Caco-2 (cell line): ENCODE data around the gene STXBP5L. TPM values are rescaled to one million over a fixed set of nuclear protein-coding genes. Genes with fewer than 3 reads are reported as not detected.

Source experiments
- BruUV-seq: library from RNA; stranded (reverse); fragments of 400-500 nt; replicated peaks from 2 replicates; lab custom pipeline; 2021; lab: Mats Ljungman, UMichigan
- CTCF ChIA-PET: fragments of 300-600 bp; sonication (Branson Sonifier 250); formaldehyde crosslinking; loops from one replicate; lab custom pipeline; 2022; ENCODE audit warnings: antibody characterized with exemption; lab: Charles Lee
- POLR2A ChIA-PET: fragments of 300-600 bp; sonication (Branson Sonifier 250); formaldehyde crosslinking; loops from one replicate; lab custom pipeline; 2022; ENCODE audit warnings: antibody characterized with exemption; lab: Charles Lee
- DNase-seq, 2 experiments: peaks; one replicate each; pipeline versions ENCODE4 v3.0.0 to v3.0.0-alpha.2; 2020 to 2022
- H3K27me3 ChIP-seq: replicated peaks from 2 replicates; pipeline ENCODE4 v1.6.0; 2011; ENCODE audit warnings: low read length; ENCODE audit not compliant: control insufficient read depth, insufficient read depth
- H3K36me3 ChIP-seq: 2 replicates; pipeline ENCODE4 v1.5.1; 2011; ENCODE audit warnings: low read length; ENCODE audit not compliant: control insufficient read depth, insufficient read depth
- H3K4me1 ChIP-seq: fragments of 250-450 bp; sonication (Bioruptor Pico); 2 replicates; pipeline ENCODE4 v1.5.1; 2020; ENCODE audit warnings: mild to moderate bottlenecking
- H3K4me3 ChIP-seq: 2 replicates; pipeline ENCODE4 v1.5.1; 2011; ENCODE audit warnings: low read depth, mild to moderate bottlenecking, control low read depth, low read length
- H3K9me3 ChIP-seq: fragments of 250-450 bp; sonication (Bioruptor Pico); 2 replicates; pipeline ENCODE4 v1.5.1; 2020; ENCODE audit warnings: mild to moderate bottlenecking, moderate library complexity
- H3K27ac Mint-ChIP-seq: one replicate; pipeline ENCODE4 v1.8.0; 2022; ENCODE audit warnings: mixed read lengths; ENCODE audit not compliant: unreplicated experiment
- H3K27me3 Mint-ChIP-seq: one replicate; pipeline ENCODE4 v1.8.0; 2022; ENCODE audit warnings: mixed read lengths; ENCODE audit not compliant: insufficient read depth, unreplicated experiment
- H3K36me3 Mint-ChIP-seq: one replicate; pipeline ENCODE4 v1.8.0; 2022; ENCODE audit warnings: mild to moderate bottlenecking, mixed read lengths; ENCODE audit not compliant: insufficient read depth, unreplicated experiment
- H3K4me1 Mint-ChIP-seq: one replicate; pipeline ENCODE4 v1.8.0; 2022; ENCODE audit warnings: low read depth, mixed read lengths; ENCODE audit not compliant: unreplicated experiment
- H3K4me3 Mint-ChIP-seq: one replicate; pipeline ENCODE4 v1.8.0; 2022; ENCODE audit warnings: mild to moderate bottlenecking, moderate library complexity, mixed read lengths; ENCODE audit not compliant: unreplicated experiment
- H3K9me3 Mint-ChIP-seq: one replicate; pipeline ENCODE4 v1.8.0; 2022; ENCODE audit warnings: mixed read lengths; ENCODE audit not compliant: unreplicated experiment
- CTCF ChIP-seq, 2 experiments: fragments of 200-600 bp in 1 of 2; IDR thresholded peaks; 1 replicate in 1 of 2; 2 replicates in 1 of 2; pipeline versions ENCODE4 v1.5.1 to v1.8.0; 2011 to 2022; ENCODE audit warnings: antibody characterized with exemption in 1 of 2, control low read depth in 1 of 2, inconsistent platforms in 1 of 2, low read depth in 1 of 2, low read length in 1 of 2, mild to moderate bottlenecking in 1 of 2, moderate library complexity in 1 of 2; ENCODE audit not compliant: insufficient read depth in 1 of 2, severe bottlenecking in 1 of 2, unreplicated experiment in 1 of 2
- intact Hi-C: fragments of 100-400 bp; cut with micrococcal nuclease; formaldehyde crosslinking; loops from one replicate; pipeline ENCODE4 v1.10.0; 2022; ENCODE audit not compliant: unreplicated experiment
- total RNA-seq: library from RNA; stranded (reverse); gene quantifications from 2 replicates; pipeline ENCODE4 v1.2.3, GENCODE V29; 2022

STXBP5L gene
- total RNA-seq, 1 experiment from 2014 or later, result not detected

- CTCF ChIA-PET, result no interaction called here
- no peak for TF ChIP-seq CTCF (IDR thresholded peaks at IDR 0.05; ENCODE audit: insufficient read depth in 1 of 2, low read depth in 1 of 2, low read length in 1 of 2, severe bottlenecking in 1 of 2, unreplicated experiment in 1 of 2)
- intact Hi-C loops, result no loop called here
Observed at GRCh38 chr3:121064121-121064520, 156.1 kb downstream of the STXBP5L start.

GRCh38 chr3:121072133-121072532 is 164.1 kb downstream of the STXBP5L start:
- H3K4me3 Mint-ChIP-seq, result no peak overlapping the region
- Histone ChIP-seq H3K9me3 (no peaks in the 10 kb centered on the region), H3K27me3 (no peaks in the 10 kb centered on the region), H3K36me3 (no peaks in the 10 kb centered on the region), H3K4me3 (no peak overlapping the region), H3K4me1 (no peaks in the 10 kb centered on the region)
- H3K36me3 Mint-ChIP-seq, result no peaks in the 10 kb centered on the region
- no peak overlapping the region for H3K27ac Mint-ChIP-seq
- CTCF ChIA-PET, result no interaction called here
- no peak for DNase-seq
- no TSS peak for BruUV-seq
- intact Hi-C loops, result no loop called here
- no peaks in the 10 kb centered on the region for H3K4me1 Mint-ChIP-seq
- TF ChIP-seq CTCF (IDR thresholded peaks at IDR 0.05; ENCODE audit: insufficient read depth in 1 of 2, low read depth in 1 of 2, low read length in 1 of 2, severe bottlenecking in 1 of 2, unreplicated experiment in 1 of 2), result no peak
- POLR2A ChIA-PET, result no interaction called here
- no peaks in the 10 kb centered on the region for H3K9me3 Mint-ChIP-seq
- peaks cover 2% of the 10 kb centered on the region for H3K27me3 Mint-ChIP-seq

More at GRCh38 chr3:121064121-121064520, 156.1 kb downstream of the STXBP5L start:
- Histone ChIP-seq H3K27me3 (no peaks in the 10 kb centered on the region), H3K9me3 (no peaks in the 10 kb centered on the region), H3K4me3 (no peak overlapping the region), H3K36me3 (no peaks in the 10 kb centered on the region), H3K4me1 (no peaks in the 10 kb centered on the region)
- Mint-ChIP-seq H3K27ac (no peak overlapping the region), H3K4me3 (no peak overlapping the region), H3K36me3 (no peaks in the 10 kb centered on the region), H3K4me1 (no peaks in the 10 kb centered on the region), H3K27me3 (peaks cover 5% of the 10 kb centered on the region), H3K9me3 (no peaks in the 10 kb centered on the region)
- no peak for DNase-seq
- POLR2A ChIA-PET, result no interaction called here
- no TSS peak for BruUV-seq

- Mint-ChIP-seq H3K9me3 (no peaks in the 10 kb centered on the region), H3K27me3 (peaks cover 2% of the 10 kb centered on the region), H3K36me3 (no peaks in the 10 kb centered on the region), H3K4me1 (no peaks in the 10 kb centered on the region), H3K4me3 (no peak overlapping the region), H3K27ac (no peak overlapping the region)
- H3K27me3 ChIP-seq, result no peaks in the 10 kb centered on the region
- H3K4me3 ChIP-seq, result no peak overlapping the region
- no peaks in the 10 kb centered on the region for H3K4me1 ChIP-seq
- no peak for TF ChIP-seq CTCF (IDR thresholded peaks at IDR 0.05; ENCODE audit: insufficient read depth in 1 of 2, low read depth in 1 of 2, low read length in 1 of 2, severe bottlenecking in 1 of 2, unreplicated experiment in 1 of 2)
- intact Hi-C loops, result no loop called here
- no peak for DNase-seq
- H3K36me3 ChIP-seq, result no peaks in the 10 kb centered on the region
- BruUV-seq, result no TSS peak
- no peaks in the 10 kb centered on the region for H3K9me3 ChIP-seq
- CTCF ChIA-PET, result no interaction called here
- POLR2A ChIA-PET, result no interaction called here
Observed at GRCh38 chr3:121073011-121073410, 165.0 kb downstream of the STXBP5L start.
